GM19467 (cell line): ENCODE results near the gene IBSP.

Experiments used
- ATAC-seq: cut with Tn5 transposase; IDR thresholded peaks from one replicate; pipeline ENCODE4 v1.9.1; 2021; ENCODE audit warnings: mild to moderate bottlenecking, moderate library complexity; ENCODE audit not compliant: unreplicated experiment

Gene IBSP

GRCh38 chr4:87835743-87836142 lies 36.4 kb downstream of the IBSP start:
- no peak for ATAC-seq

- ATAC-seq, result no peak
These were observed 38.9 kb downstream of the IBSP start for GRCh38 chr4:87838205-87838604.

- no peak for ATAC-seq
These were observed 39.7 kb downstream of the IBSP start for GRCh38 chr4:87838890-87839591.

GRCh38 chr4:87839592-87839946 lies 40.2 kb downstream of the IBSP start:
- ATAC-seq, result no peak

GRCh38 chr4:87840149-87840548 lies 40.8 kb downstream of the IBSP start:
- no peak for ATAC-seq

- no peak for ATAC-seq
These were observed 44.6 kb downstream of the IBSP start for GRCh38 chr4:87843936-87844335.

GRCh38 chr4:87844452-87844851 lies 45.1 kb downstream of the IBSP start:
- no peak for ATAC-seq

- no peak for ATAC-seq
These were observed 46.9 kb downstream of the IBSP start for GRCh38 chr4:87846226-87846625.

GRCh38 chr4:87848622-87849351 lies 49.4 kb downstream of the IBSP start:
- ATAC-seq, result peak; percentile 75

GRCh38 chr4:87849612-87850011 lies 50.3 kb downstream of the IBSP start:
- ATAC-seq, result no peak

GRCh38 chr4:87851332-87851731 lies 52.0 kb downstream of the IBSP start:
- no peak for ATAC-seq

- ATAC-seq, result no peak
These were observed 52.6 kb downstream of the IBSP start for GRCh38 chr4:87851953-87852352.

GRCh38 chr4:87853108-87853507 lies 53.8 kb downstream of the IBSP start:
- ATAC-seq, result no peak

- no peak for ATAC-seq
These were observed 54.5 kb downstream of the IBSP start for GRCh38 chr4:87853891-87854290.

- ATAC-seq, result no peak
These were observed 56.2 kb downstream of the IBSP start for GRCh38 chr4:87855559-87855958.

- ATAC-seq, result no peak
These were observed 57.5 kb downstream of the IBSP start for GRCh38 chr4:87856816-87857215.

- no peak for ATAC-seq
These were observed 58.4 kb downstream of the IBSP start for GRCh38 chr4:87857789-87858188.
